HL-60 (cell line): ENCODE data around the gene TMEM243.
"Not testable (repeated sequence)": the region's sequence is repeated elsewhere in the genome, so short reads cannot be mapped to it uniquely, and the experiment has no call there.

Source experiments
- DNase-seq, 2 experiments: peaks; one replicate each; pipeline ENCODE4 v3.0.0-alpha.2; 2010 to 2020; ENCODE audit warnings: low read depth in 1 of 2, low spot score in 1 of 2
- H3K27ac ChIP-seq: fragments of 250-450 bp; sonication (Bioruptor Pico); replicated peaks from 2 replicates; pipeline ENCODE4 v1.5.1; 2020; ENCODE audit warnings: mild to moderate bottlenecking, moderate library complexity
- H3K27me3 ChIP-seq: fragments of 250-450 bp; sonication (Bioruptor Pico); 2 replicates; pipeline ENCODE4 v1.5.1; 2021; ENCODE audit warnings: mild to moderate bottlenecking, moderate library complexity; ENCODE audit not compliant: insufficient read depth, poor library complexity, severe bottlenecking
- H3K4me3 ChIP-seq: replicated peaks from 2 replicates; pipeline ENCODE4 v1.5.1; 2011; ENCODE audit warnings: mild to moderate bottlenecking, control low read depth, low read length; ENCODE audit not compliant: insufficient read depth
- CTCF ChIP-seq: IDR thresholded peaks from one replicate; pipeline ENCODE4 v1.5.1; 2011; ENCODE audit warnings: low read length, control low read depth, inconsistent platforms; ENCODE audit not compliant: insufficient read depth
- GABPA ChIP-seq: IDR thresholded peaks from 2 replicates; pipeline ENCODE4 v1.6.1; 2012; ENCODE audit warnings: low read depth
- POLR2AphosphoS5 ChIP-seq: IDR thresholded peaks from 2 replicates; pipeline ENCODE4 v1.6.1; 2012; ENCODE audit warnings: low read depth
- REST ChIP-seq: IDR thresholded peaks from 2 replicates; pipeline ENCODE4 v1.6.1; 2012; ENCODE audit warnings: low read depth; ENCODE audit not compliant: insufficient replicate concordance
- SPI1 ChIP-seq: IDR thresholded peaks from 2 replicates; pipeline ENCODE4 v1.6.1; 2012; ENCODE audit warnings: low read depth, mild to moderate bottlenecking, borderline replicate concordance

Gene TMEM243

GRCh38 chr7:87206361-87206760 is 13.2 kb downstream of the TMEM243 start:
- Histone ChIP-seq H3K27ac (no peak overlapping the region), H3K27me3 (no peaks in the 10 kb centered on the region), H3K4me3 (no peak overlapping the region)
- TF ChIP-seq CTCF: no peak
- no peak for DNase-seq

GRCh38 chr7:87205701-87206100 is 13.8 kb downstream of the TMEM243 start:
- not testable (repeated sequence) for H3K4me3 ChIP-seq, DNase-seq, H3K27ac ChIP-seq, H3K27me3 ChIP-seq

- no peaks in the 10 kb centered on the region for H3K27me3 ChIP-seq
- H3K27ac ChIP-seq: no peak overlapping the region
- no peak for DNase-seq
- no peak for TF ChIP-seq CTCF
- no peak for TF ChIP-seq POLR2AphosphoS5
- no peak for TF ChIP-seq GABPA
- TF ChIP-seq REST: no peak
- no peak for TF ChIP-seq SPI1
- H3K4me3 ChIP-seq: no peak overlapping the region
Observed at GRCh38 chr7:87204933-87205332, 14.6 kb downstream of the TMEM243 start.

GRCh38 chr7:87203929-87204328 is 15.6 kb downstream of the TMEM243 start:
- H3K27ac ChIP-seq, DNase-seq, H3K4me3 ChIP-seq, H3K27me3 ChIP-seq: not testable (repeated sequence)

GRCh38 chr7:87202705-87203104 is 16.8 kb downstream of the TMEM243 start:
- Histone ChIP-seq H3K27ac (no peak overlapping the region), H3K27me3 (no peaks in the 10 kb centered on the region), H3K4me3 (no peak overlapping the region)
- DNase-seq: no peak
- TF ChIP-seq GABPA: no peak
- no peak for TF ChIP-seq CTCF
- no peak for TF ChIP-seq REST
- TF ChIP-seq POLR2AphosphoS5: no peak
- no peak for TF ChIP-seq SPI1
